Transverse colon (tissue), 4 donors: ENCODE results near the gene SUZ12. TPM values are rescaled to one million over a fixed set of nuclear protein-coding genes. Genes with fewer than 3 reads are reported as not detected.
"Not testable (repeated sequence)": the region's sequence is repeated elsewhere in the genome, so short reads cannot be mapped to it uniquely, and the experiment has no call there.

Experiments used
- DNase-seq: peaks from one replicate; pipeline ENCODE4 v3.0.0-alpha.2; 2019
- H3K27ac ChIP-seq, 4 donors: fragments of 200-600 bp; sonication (generic); 2 replicates each; pipeline ENCODE4 v1.5.1; 2016 to 2018; ENCODE audit warnings: inconsistent platforms in 4 of 4
- H3K27me3 ChIP-seq: fragments of 200-600 bp; sonication (generic); 2 replicates; pipeline ENCODE4 v1.5.1; 2017; ENCODE audit warnings: inconsistent platforms
- H3K36me3 ChIP-seq, 4 donors: fragments of 200-600 bp; sonication (generic); 2 replicates each; pipeline ENCODE4 v1.5.1; 2017 to 2019; ENCODE audit warnings: inconsistent platforms in 4 of 4
- H3K4me1 ChIP-seq, 4 donors: fragments of 200-600 bp; sonication (generic); 2 replicates each; pipeline ENCODE4 v1.5.1; 2017 to 2020; ENCODE audit warnings: inconsistent platforms in 4 of 4
- H3K4me3 ChIP-seq, 4 donors: fragments of 200-600 bp; sonication (generic); 1 replicate in 1 of 4; 2 replicates in 3 of 4; pipeline versions ENCODE4 v1.5.1 to v1.6.1; 2017 to 2019; ENCODE audit warnings: inconsistent platforms in 4 of 4
- H3K9me3 ChIP-seq, 2 donors: fragments of 200-600 bp; sonication (generic); 2 replicates each; pipeline ENCODE4 v1.5.1; 2017 to 2019; ENCODE audit warnings: inconsistent platforms in 2 of 2
- CTCF ChIP-seq, 5 experiments: fragments of 200-600 bp in 3 of 5; fragments of 450-650 bp in 2 of 5; sonication (generic) in 3 of 5; IDR thresholded peaks; 1 replicate in 2 of 5; 2 replicates in 3 of 5; pipeline ENCODE4 v1.5.1; 2016 to 2017; ENCODE audit warnings: antibody characterized with exemption in 5 of 5, inconsistent platforms in 3 of 5, mild to moderate bottlenecking in 2 of 5, moderate library complexity in 1 of 5
- EP300 ChIP-seq: sonication (generic); formaldehyde crosslinking; IDR thresholded peaks from one replicate; pipeline ENCODE4 v1.6.1; 2017; ENCODE audit warnings: antibody characterized with exemption, low read depth
- POLR2A ChIP-seq: fragments of 450-650 bp; IDR thresholded peaks from one replicate; pipeline ENCODE4 v1.6.1; 2016; ENCODE audit warnings: antibody characterized with exemption, mild to moderate bottlenecking, moderate library complexity
- POLR2AphosphoS5 ChIP-seq, 3 donors: sonication (generic); formaldehyde crosslinking; IDR thresholded peaks; one replicate each; pipeline ENCODE4 v1.6.1; 2016; ENCODE audit warnings: antibody characterized with exemption in 3 of 3
- WGBS, 2 donors: methylation state at CpG; one replicate each; pipeline ENCODE4 v1.1.5; 2018; ENCODE audit warnings: low coverage in 1 of 2; 5-methylcytosine and 5-hydroxymethylcytosine counted together
- in situ Hi-C, 4 donors: fragments of 200-750 bp; cut with MboI; loops; one replicate each; pipeline versions ENCODE4 v1.15.0 to v1.15.1; 2017; ENCODE audit warnings: low sequenced_read_pairs in 3 of 4, low pct_ligation_motif_present in 1 of 4, low pct_unique_long_range_greater_than_20kb in 1 of 4
- intact Hi-C: fragments of 100-400 bp; cut with DNase I; formaldehyde crosslinking; loops from one replicate; pipeline ENCODE4 v1.15.1; 2023; ENCODE audit warnings: low total_unique reads
- total RNA-seq, 4 donors: library from RNA; depleted of rRNA; stranded (reverse); fragments of >200 nt; gene quantifications; one replicate each; pipeline ENCODE4 v1.1.0, GENCODE V29; 2016

The SUZ12 gene
- total RNA-seq, 4 donors from 2014 or later, result 9.2 to 19.4 (median 14.8) TPM

- H3K4me3 ChIP-seq, intact Hi-C loops, H3K27me3 ChIP-seq, in situ Hi-C loops, DNase-seq, H3K27ac ChIP-seq, H3K36me3 ChIP-seq, H3K9me3 ChIP-seq: not testable (repeated sequence)
- WGBS, 2 donors, result 98% methylated on average over 7 of the region's 7 CpGs
- H3K4me1 ChIP-seq, result peaks cover 0 to 17% (median 5%) of the 10 kb centered on the region in 4 donors
Observed at GRCh38 chr17:31942396-31942795, 5.6 kb downstream of the SUZ12 start.

- H3K27me3 ChIP-seq, H3K9me3 ChIP-seq, H3K4me1 ChIP-seq, DNase-seq, intact Hi-C loops, H3K27ac ChIP-seq, in situ Hi-C loops, H3K4me3 ChIP-seq: not testable (repeated sequence)
- peaks cover 0 to 10% (median 2%) of the 10 kb centered on the region in 4 donors for H3K36me3 ChIP-seq
- 93% methylated on average over 3 of the region's 3 CpGs; no CpG with 5 or more reads in 1 of the 2 donors for WGBS, 2 donors
Observed at GRCh38 chr17:31951953-31952352, 15.1 kb downstream of the SUZ12 start.

- H3K36me3 ChIP-seq, result peaks cover 0 to 19% (median 5%) of the 10 kb centered on the region in 4 donors
Observed at GRCh38 chr17:31964131-31964530, 27.3 kb downstream of the SUZ12 start.

GRCh38 chr17:31967648-31968047 lies 30.8 kb downstream of the SUZ12 start:
- Histone ChIP-seq H3K9me3 (no peaks in the 10 kb centered on the region), H3K4me3 (no peak overlapping the region), H3K27me3 (no peaks in the 10 kb centered on the region), H3K4me1 (no peaks in the 10 kb centered on the region), H3K36me3 (peaks cover 0 to 12% (median 6%) of the 10 kb centered on the region in 4 donors), H3K27ac (no peak overlapping the region)
- no peak for DNase-seq
- in situ Hi-C loops (no loop called here), intact Hi-C loops (no loop called here)
- TF ChIP-seq CTCF (IDR thresholded peaks at IDR 0.05) (no peak), EP300 (no peak), POLR2AphosphoS5 (IDR thresholded peaks at IDR 0.05) (no peak), POLR2A (no peak)
- WGBS, 2 donors, result 97% methylated on average over 3 of the region's 3 CpGs; no CpG with 5 or more reads in 1 of the 2 donors

More at GRCh38 chr17:31964131-31964530, 27.3 kb downstream of the SUZ12 start:
- H3K9me3 ChIP-seq, DNase-seq, in situ Hi-C loops, intact Hi-C loops, H3K4me3 ChIP-seq, H3K4me1 ChIP-seq, H3K27ac ChIP-seq, H3K27me3 ChIP-seq: not testable (repeated sequence)
- 93 to 96% methylated on average over 3 to 8 of the region's 8 CpGs for WGBS, 2 donors

GRCh38 chr17:31970416-31970815 lies 33.6 kb downstream of the SUZ12 start:
- 80 to 91% methylated on average over 1 to 5 of the region's 5 CpGs for WGBS, 2 donors
- H3K4me1 ChIP-seq, DNase-seq, H3K4me3 ChIP-seq, H3K9me3 ChIP-seq, H3K27me3 ChIP-seq, H3K27ac ChIP-seq, intact Hi-C loops, in situ Hi-C loops: not testable (repeated sequence)
- peaks cover 0 to 12% (median 6%) of the 10 kb centered on the region in 4 donors for H3K36me3 ChIP-seq

GRCh38 chr17:31974269-31975071 lies 37.7 kb downstream of the SUZ12 start:
- H3K36me3 ChIP-seq, result peaks cover 0 to 13% (median 0%) of the 10 kb centered on the region in 4 donors
- H3K4me1 ChIP-seq, intact Hi-C loops, DNase-seq, H3K9me3 ChIP-seq, H3K27me3 ChIP-seq, H3K27ac ChIP-seq, in situ Hi-C loops, H3K4me3 ChIP-seq: not testable (repeated sequence)
- 95 to 96% methylated on average over 8 to 14 of the region's 14 CpGs for WGBS, 2 donors

- in situ Hi-C loops, intact Hi-C loops, H3K4me3 ChIP-seq, H3K9me3 ChIP-seq, H3K27ac ChIP-seq, H3K27me3 ChIP-seq, H3K4me1 ChIP-seq, DNase-seq: not testable (repeated sequence)
- whole genome bisulfite sequencing, 2 donors, result 88 to 89% methylated on average over 5 of the region's 5 CpGs
- peaks cover 0 to 13% (median 0%) of the 10 kb centered on the region in 4 donors for H3K36me3 ChIP-seq
Observed at GRCh38 chr17:31975391-31975790, 38.6 kb downstream of the SUZ12 start.

- in situ Hi-C loops, H3K27ac ChIP-seq, H3K4me3 ChIP-seq, DNase-seq, H3K9me3 ChIP-seq, H3K4me1 ChIP-seq, intact Hi-C loops, H3K27me3 ChIP-seq: not testable (repeated sequence)
- H3K36me3 ChIP-seq, result peaks cover 0 to 75% (median 37%) of the 10 kb centered on the region in 4 donors
- 80 to 88% methylated on average over 1 to 8 of the region's 8 CpGs for WGBS, 2 donors
Observed at GRCh38 chr17:31991821-31992220, 55.0 kb downstream of the SUZ12 start.
